NCI-H345 (cell line): ENCODE measurements around the gene AGAP4.
"Not testable (repeated sequence)": the region's sequence is repeated elsewhere in the genome, so short reads cannot be mapped to it uniquely, and the experiment has no call there.

Experiments used
- DNase-seq: peaks from one replicate; lab custom pipeline; 2025; lab: John Stamatoyannopoulos, UW

AGAP4 gene

DNA sequence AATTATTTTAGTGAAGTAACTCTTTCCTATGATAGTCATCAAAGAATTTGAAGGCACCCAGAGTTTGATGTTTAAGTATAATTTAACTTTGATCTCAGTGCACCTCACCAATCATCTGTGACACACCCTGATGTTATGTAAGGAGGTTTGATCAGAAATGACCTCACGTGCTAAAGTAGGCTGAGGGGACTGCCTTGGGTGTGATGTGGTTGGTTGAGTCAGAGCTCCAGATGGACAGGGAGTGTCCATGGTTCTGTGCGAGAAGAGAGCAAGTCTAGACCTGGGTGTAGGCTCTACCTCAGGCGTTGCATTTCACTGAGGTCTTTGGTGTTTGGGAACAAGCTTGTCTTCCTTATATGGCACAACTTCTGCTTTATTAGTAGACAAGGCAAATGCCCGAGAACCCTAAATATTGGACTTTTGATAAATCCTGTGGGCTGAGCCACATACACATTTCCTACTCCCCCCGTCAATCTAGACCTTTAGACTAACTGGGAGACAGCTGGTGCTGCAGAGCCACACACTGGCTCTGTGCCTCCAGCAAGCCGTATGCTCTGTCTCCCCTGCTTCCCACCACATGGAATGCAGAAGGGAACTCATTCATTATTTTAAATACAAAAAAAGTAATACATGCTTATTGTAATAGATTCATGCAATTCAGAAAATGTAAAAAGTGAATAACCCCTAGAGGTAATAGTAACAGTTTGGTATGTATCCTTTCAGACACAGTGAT, 56.4 kb downstream of the AGAP4 start:
- not testable (repeated sequence) for DNase-seq

DNA sequence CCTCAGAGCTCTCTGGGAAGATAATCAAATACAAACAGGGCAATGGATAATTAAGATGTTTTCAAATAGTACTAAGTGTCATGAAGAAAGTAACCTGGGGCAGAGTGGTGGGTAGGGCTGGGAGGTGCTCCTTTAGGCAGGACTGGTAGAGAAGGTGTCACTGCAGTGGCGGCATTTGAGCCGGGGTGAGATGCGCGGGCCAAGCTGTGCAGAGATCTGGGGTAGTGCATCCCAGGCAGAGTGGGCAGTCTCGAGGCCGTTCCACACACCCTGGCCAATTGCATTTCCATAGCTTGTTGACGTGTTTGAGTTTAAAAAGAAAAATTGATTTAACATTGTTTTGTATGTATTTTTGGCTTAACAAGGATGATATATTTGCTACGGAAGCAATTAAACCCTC, 57.3 kb downstream of the AGAP4 start:
- not testable (repeated sequence) for DNase-seq

DNA sequence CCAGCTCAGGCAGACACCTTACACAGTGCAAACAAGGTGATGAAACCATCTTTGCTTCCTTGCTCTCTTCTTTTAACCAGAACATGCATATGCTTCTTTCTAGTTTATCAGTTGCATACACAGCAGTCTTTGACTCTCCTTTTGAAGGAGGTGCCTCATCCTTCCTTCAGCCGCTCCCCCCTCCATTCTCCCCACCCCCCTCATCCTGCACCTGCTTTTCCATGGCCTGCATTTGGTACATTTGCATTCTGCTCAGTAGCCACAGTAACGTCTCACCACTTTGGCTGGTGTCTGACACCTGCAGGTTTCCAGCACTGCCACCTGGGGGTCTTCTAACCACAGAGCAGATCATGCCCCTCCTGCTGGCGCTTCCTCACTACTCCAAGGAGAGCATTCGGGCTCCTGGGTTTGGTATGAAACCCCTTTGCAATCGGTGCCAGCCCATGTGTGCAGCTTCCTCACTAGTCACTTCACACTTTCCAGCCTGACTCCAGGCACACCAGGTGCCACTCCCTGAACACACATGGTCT, 60.0 kb downstream of the AGAP4 start:
- DNase-seq: not testable (repeated sequence)

DNA sequence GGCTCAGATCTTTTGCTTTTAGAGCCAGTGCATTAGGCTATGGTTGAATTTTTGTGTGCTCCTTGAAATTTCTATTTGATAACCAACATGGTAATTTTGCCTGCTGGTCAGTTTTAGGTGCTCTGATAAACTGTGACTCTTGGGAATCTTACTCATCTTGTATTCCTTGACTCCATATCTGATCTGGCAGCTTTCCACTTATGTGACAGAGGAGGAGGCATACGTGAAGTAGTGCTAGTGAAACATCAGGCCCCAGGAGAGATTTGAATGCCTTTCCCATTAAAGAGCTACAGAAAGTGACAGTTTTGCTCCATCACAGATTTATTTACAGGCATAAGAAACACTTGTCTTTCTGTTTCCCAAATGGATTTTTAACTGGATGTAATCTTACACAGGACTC, 61.1 kb downstream of the AGAP4 start:
- DNase-seq: not testable (repeated sequence)
